HL-60/S4 treated with retinoic acid at 250 ng/mL for 4 days and 3 days (cell line): ENCODE results near the gene PDAP1.
"Not testable (repeated sequence)": the region's sequence is repeated elsewhere in the genome, so short reads cannot be mapped to it uniquely, and the experiment has no call there.

Source experiments
- in situ Hi-C: fragments of 300-500 bp; cut with MboI; formaldehyde crosslinking; loops from 2 replicates; pipeline ENCODE4 v1.7.0; 2022; ENCODE audit warnings: low sequenced_read_pairs

Gene PDAP1

GRCh38 chr7:99355098-99355497 lies 53.3 kb downstream of the PDAP1 start:
- in situ Hi-C loops, result no loop called here

DNA sequence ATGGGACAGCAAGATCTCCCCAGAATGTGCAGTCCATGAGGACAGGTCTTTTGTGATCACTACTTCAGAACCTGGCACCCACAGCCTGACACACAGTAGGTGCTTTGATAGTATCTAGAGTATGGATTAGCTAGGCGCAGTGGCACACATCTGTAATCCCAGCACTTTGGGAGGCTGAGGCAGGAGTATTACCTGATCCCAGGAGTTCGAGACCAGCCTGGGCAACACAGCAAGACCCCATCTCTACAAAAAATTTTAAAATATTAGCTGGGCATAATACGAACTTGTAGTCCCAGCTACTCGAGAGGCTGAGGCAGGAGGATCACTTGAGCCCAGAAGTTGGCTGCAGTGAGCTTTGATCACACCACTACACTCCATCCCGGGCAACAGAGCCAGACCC lies 56.1 kb downstream of the PDAP1 start:
- in situ Hi-C loops, result no loop called here

DNA sequence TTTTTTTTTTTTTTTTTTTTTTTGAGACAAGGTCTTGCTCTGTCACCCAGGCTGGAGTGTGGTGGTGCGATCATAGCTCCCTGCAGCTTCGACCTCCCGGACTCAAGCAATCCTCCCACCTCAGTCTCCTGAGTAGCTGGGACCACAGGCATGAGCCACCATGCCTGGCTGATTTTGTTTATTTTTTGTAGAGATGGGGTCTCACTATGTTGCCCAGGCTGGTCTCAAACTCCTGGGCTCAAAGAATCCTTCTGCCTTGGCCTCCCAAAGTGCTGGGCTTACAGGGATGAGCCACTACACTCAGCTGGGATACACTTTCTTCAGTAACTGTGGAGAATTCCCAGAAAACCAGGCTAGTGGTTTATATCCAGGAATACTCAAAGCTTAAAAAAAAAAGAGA lies 57.8 kb downstream of the PDAP1 start:
- in situ Hi-C loops, result not testable (repeated sequence)
